HG02938 (cell line): ENCODE data around the gene AGK.

Experiments
- ATAC-seq: cut with Tn5 transposase; IDR thresholded peaks from one replicate; pipeline ENCODE4 v1.9.1; 2021; ENCODE audit warnings: mild to moderate bottlenecking, moderate library complexity; ENCODE audit not compliant: unreplicated experiment

Gene AGK

DNA sequence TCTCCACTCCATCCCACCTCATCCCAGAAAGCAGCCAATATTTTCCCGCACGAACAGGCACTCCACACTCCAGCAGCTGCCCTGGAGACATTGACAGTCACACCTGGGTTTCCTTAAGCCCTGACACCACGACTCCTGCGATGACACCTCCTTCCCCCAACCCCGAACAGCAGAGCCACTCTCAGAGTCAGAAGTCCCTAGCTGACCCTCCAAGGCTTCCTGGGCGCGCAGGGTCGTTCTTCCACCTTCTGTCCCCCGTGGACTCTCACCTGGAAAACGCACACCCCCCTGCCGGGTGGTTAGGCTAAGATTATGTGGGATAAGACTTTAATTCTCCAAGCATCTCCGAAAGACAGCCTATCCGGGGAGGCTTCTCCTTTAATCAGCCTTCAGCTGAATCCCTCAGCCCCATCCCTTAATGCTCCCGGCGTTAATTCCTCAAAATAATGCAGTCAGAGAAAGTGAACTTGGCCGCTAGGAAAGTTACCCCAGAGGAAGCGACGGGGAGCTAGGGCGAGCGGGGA is 149.7 kb downstream of the AGK start:
- no peak for ATAC-seq

DNA sequence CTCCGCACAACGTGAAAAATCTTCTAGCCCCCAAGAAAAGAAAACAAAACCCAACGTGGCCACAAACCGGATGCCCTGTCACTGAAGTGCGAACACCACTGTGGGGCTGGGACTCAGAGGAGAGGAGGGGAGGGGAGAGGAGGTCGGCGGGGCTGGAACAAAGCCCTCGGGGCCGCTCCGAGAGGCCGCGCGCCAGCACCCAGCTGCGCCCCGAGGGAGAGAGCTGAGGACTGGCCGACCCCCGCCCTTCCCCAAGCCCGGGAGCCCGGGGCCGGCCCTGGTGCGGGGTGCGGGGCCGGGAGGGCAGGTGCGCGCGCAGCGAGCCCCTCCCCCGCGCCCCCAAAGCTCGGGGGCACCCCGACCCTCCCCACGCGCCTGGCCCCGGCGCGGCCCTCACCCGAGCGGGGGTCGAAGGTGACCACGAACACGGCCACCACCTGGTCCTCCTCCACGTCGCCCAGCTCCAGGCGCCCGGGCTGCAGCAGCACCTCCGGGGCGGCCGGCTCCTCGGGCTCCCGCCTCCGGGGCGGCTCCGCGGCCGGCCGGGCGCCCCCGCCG is 150.4 kb downstream of the AGK start:
- peak; percentile 81 for ATAC-seq

DNA sequence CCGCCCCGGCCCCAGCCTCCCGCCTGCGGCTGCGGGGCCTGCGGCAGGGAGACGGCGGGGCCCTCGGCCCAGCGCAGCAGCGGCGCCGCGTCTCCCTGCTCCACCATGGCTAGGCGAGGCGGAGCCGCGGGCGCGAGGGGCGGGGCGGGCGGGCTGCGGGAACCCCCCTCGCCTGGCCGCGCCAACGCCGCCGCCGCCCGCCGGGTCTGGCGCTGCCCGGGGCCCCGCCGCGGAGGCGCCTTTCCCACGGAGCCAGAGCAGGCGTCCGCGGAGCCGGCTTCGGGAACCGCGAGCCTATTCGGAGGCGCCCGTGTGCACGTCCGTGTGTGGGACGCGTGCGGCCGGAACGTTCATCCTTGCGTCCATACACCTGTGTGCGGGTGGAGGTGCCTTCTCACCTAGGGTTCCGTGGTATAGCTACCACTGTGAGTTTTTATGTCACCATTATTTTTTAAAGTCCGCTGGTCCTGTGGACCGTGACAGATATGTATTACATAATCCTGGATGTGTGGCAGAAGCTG is 150.9 kb downstream of the AGK start, which contains the start of gene DENND11:
TSS of gene DENND11 (minus strand) at position 120 of the 521 bp plus-strand sequence. CDS start at position 107, 13 bp downstream.
- ATAC-seq, result peak; percentile 63

DNA sequence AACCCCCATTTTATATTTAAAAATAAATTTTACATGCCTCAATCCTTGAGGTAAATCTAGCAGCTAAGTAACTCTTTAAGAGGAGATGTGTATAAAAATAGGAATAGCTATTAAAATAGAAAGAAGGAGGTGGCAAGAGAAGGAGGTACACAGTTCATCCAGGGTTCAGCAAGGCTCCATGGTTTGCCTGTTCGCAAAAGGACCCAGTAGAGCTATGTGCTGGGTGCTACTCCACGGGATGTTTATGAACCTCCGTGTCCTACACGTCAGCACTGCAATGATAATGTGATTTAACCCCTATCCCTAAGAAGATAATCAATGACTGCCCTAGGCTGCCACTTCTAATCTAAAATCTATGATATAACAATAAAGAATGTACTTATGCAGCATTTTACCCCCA is 151.7 kb downstream of the AGK start:
- no peak for ATAC-seq

DNA sequence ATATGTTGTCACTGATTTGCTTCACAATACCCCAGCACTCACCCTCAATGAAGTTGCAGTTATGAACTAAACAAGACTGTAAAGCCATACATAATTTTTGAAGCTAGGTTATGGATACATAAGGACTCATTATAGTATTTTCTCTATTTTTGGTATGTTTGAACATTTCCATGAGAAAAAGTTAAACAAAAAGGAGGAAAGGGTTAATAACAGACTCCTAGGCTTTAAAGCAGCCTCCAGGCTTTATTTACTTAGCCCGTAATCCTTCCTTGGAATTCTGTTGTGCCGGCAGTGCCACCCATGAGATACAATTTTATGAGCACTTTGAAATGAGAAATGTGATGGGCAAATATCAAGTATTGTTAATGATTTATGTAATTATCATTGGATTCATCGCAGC is 152.9 kb downstream of the AGK start:
- ATAC-seq, result no peak

DNA sequence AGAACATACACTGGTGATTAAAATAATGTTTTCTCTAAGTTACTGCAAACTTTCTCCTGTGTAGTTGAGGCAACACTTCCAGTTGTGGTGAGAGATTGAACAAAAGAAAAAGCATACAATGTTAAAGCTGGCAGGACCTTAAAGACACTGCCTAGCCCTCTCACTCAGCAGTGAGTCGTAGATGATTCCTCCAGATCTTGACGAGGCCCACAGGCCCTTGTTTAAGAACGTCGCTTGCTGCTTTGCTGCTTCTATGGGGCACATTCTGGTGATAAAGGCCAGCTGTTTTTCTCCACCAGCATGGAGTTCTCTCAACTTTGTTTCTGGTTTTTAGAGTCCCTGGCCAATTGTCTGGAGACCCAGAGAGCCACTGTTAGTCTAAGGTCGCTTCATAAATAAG is 153.5 kb downstream of the AGK start:
- ATAC-seq, result no peak
